HG03039 (cell line): Measurements from ENCODE around the gene SLC26A4.

Experiments
- ATAC-seq: cut with Tn5 transposase; IDR thresholded peaks from one replicate; pipeline ENCODE4 v1.9.1; 2021; ENCODE audit warnings: mild to moderate bottlenecking, moderate library complexity; ENCODE audit not compliant: unreplicated experiment

SLC26A4 gene

DNA sequence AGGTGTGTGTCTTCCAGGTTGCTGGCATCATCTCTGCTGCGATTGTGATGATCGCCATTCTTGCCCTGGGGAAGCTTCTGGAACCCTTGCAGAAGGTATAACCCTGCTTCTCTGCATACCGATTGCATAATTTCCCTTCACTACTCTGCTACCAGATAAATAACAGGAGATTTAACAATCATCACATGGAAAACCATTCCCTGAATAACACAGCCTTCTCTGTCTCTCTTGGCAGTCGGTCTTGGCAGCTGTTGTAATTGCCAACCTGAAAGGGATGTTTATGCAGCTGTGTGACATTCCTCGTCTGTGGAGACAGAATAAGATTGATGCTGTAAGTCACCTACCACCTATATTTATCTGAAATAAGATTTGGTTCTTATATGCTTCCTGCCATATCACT lies 33.8 kb downstream of the SLC26A4 start:
- no peak for ATAC-seq

GRCh38 chr7:107696330-107696946 lies 35.8 kb downstream of the SLC26A4 start:
- ATAC-seq, result no peak

DNA sequence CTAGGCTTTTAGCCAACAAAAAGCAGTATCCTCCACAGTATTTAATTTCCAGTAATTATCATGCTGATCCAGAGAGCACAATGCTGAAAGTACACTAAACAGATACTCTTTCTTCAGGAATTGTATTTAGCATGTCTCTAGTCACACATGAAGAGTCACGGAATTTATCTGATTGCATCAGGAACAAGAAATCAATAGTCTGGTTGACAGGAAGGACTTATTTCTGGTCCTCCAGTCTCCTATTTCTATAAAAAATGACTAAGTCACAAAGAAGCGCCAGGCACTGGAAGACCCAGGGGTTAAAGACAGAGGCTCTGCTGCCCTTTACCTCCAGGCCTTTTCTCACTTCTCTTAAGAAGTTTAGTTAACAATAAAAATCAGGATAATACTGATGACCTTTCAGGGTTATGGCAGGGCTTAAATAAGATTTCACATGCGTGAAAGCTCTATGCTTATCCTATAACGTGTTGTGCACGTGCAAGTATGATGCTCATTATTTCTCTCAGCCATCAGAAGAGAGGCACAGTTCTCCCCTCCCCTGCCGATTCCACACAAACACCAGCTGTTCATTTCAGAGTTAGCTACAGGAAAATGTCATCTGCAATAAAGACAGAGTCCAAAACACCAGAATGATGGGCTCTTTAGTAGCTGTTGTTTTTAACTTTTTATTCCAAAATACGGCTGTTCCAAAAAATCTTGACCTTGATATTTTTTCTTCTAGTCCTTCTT lies 36.9 kb downstream of the SLC26A4 start:
- no peak for ATAC-seq

- ATAC-seq, result no peak
These were observed 39.9 kb downstream of the SLC26A4 start for GRCh38 chr7:107700570-107700969.

- no peak for ATAC-seq
These were observed 40.6 kb downstream of the SLC26A4 start for GRCh38 chr7:107701191-107701590.

GRCh38 chr7:107703219-107703618 lies 42.6 kb downstream of the SLC26A4 start:
- ATAC-seq, result no peak

- no peak for ATAC-seq
These were observed 43.2 kb downstream of the SLC26A4 start for GRCh38 chr7:107703872-107704271.

GRCh38 chr7:107708956-107709355 lies 48.3 kb downstream of the SLC26A4 start:
- ATAC-seq, result no peak

- ATAC-seq, result no peak
These were observed 50.7 kb downstream of the SLC26A4 start for GRCh38 chr7:107711301-107711700.

GRCh38 chr7:107712025-107712424 lies 51.4 kb downstream of the SLC26A4 start:
- ATAC-seq, result no peak

DNA sequence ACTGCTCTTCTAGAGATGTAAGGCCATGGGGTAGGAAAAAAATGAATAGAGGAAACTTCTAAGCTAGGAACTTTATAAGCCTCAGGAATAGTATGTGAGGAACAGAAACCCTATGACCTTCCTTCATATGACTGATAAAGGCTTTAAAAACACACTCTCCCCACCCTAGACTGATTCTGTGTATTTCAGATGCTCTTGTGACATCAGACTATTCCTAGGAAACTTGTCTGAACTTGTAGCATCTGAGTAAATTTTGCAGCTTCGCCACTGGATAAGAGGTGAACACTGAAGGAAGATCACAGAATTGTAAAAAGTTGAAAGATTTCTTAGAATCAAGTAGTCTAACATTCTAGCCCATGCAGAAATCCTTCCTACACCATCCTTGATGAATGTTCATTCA lies 52.3 kb downstream of the SLC26A4 start:
- no peak for ATAC-seq

DNA sequence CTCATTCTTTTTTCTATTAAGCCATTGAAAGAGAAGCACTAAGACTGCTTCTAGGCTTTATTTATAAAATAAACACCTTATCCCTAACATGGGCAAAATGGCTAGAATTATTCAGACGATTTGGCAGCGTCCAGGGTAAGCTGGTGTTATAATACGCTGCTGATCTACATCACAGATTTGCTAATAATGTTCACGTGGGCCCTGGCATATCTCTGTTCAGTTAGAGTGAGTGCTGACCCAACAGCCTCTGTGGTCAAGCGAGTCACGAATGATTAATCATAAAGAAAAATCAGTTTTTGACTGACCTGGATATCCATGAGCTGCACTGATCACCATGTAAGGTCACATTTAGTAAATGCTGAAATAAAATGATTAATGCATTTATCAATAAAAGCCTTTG lies 54.9 kb downstream of the SLC26A4 start:
- ATAC-seq, result no peak

GRCh38 chr7:107718456-107719193 lies 58.0 kb downstream of the SLC26A4 start:
- no peak for ATAC-seq

DNA sequence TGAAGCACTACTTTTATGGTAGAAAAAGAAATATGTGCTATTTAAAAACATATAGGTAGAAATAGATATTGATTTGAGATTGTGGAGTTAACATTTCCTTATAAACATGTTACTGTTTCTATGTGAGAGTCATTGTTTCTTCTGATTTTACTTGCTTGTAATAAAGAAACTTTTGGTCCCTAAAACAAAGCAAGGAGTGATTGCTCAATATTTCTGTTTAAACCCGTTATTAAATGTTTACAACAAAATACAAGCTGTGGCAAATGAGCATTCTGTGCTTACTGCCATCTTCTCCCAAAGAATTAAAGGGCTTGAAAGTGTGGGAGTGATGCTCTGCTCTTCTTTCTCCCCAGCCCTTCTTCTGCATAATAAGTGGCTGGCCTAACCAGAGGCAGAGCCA lies 60.7 kb downstream of the SLC26A4 start:
- ATAC-seq, result no peak

DNA sequence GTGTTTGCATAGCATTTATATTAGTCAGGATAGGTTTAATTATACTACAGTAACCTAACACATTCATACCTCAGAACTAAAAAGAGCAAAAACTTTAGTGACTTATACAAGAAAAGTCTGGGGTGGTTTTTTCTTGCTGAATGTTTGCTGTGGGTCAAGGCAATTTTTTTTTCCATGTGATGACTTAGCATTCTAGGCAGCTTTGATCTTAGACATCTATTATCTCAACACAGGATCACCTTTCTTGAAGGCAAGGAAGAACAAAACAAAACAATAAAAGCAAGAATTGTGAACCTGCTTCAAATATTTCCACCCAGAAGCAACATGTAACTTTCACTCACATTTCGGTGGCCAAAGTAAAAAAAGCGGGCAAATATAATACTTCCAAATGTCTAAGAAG lies 62.6 kb downstream of the SLC26A4 start:
- no peak for ATAC-seq

- ATAC-seq, result no peak
These were observed 64.6 kb downstream of the SLC26A4 start for GRCh38 chr7:107725138-107725740.

- no peak for ATAC-seq
These were observed 65.9 kb downstream of the SLC26A4 start for GRCh38 chr7:107726356-107727130.

GRCh38 chr7:107728276-107728675 lies 67.6 kb downstream of the SLC26A4 start:
- no peak for ATAC-seq

DNA sequence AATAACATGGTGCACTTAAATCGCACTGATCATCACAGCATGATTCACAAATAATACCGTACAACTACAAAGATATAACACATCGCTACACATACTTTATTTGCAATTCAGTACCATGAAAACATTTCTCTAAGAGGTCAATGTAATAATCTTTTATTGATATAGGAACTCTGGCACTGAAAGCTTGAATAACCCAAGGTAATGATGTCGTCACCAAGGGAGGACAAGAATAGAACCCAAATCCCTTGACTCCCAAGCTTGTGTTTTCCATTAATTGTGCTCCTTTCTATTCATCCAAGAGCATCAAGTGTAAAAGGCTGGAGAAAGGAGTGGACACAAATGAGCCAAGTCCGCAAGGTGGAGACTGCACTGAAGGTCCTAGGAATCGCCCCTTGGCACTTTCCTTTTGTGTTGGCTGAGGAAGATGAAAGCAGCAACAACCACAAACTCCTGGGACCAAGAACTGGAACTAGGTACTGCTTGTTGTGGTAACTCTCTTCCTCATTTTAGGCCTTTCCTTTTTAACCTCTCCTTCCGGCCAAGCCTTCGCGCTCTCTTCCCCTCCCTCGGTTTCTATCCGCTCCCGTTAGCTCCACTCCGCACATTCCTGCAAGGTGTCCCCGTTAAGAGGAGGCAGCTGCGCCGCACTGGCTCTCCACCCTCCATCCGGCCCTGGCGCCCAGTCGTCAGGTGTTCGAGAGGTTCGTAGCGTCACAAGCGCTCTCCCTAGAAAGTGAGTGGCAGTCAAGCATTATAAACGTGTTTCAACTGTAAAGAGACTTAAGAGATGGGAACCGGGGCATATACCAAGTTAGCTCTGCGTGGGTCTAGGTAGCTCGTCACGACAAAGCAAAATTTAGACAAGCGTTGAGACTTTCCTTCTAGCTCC lies 82.3 kb downstream of the SLC26A4 start:
- peak; percentile 33 for ATAC-seq
